Activated T-cell treated with anti-CD3 and anti-CD28 coated beads, Interleukin-2, amount 50 U/mL, for 24 hours (primary cell): ENCODE measurements around the gene SORL1-AS1.
"Not testable (repeated sequence)": the region's sequence is repeated elsewhere in the genome, so short reads cannot be mapped to it uniquely, and the experiment has no call there.

Experiments used
- DNase-seq: peaks from one replicate; pipeline ENCODE4 v3.0.0-alpha.2; 2020
- H3K27ac Mint-ChIP-seq: 2 replicates; pipeline ENCODE4 v1.8.0; 2020; ENCODE audit warnings: mild to moderate bottlenecking, mixed read lengths
- H3K27me3 Mint-ChIP-seq: 2 replicates; pipeline ENCODE4 v1.8.0; 2020; ENCODE audit warnings: mixed read lengths
- H3K36me3 Mint-ChIP-seq: 2 replicates; pipeline ENCODE4 v1.8.0; 2020; ENCODE audit warnings: low read depth, mixed read lengths
- H3K4me1 Mint-ChIP-seq: 2 replicates; pipeline ENCODE4 v1.8.0; 2020; ENCODE audit warnings: low read depth, mixed read lengths
- H3K4me3 Mint-ChIP-seq: 2 replicates; pipeline ENCODE4 v1.8.0; 2020; ENCODE audit warnings: mild to moderate bottlenecking, moderate library complexity, mixed read lengths
- H3K9me3 Mint-ChIP-seq: 2 replicates; pipeline ENCODE4 v1.8.0; 2020; ENCODE audit warnings: mixed read lengths

Gene SORL1-AS1

DNA sequence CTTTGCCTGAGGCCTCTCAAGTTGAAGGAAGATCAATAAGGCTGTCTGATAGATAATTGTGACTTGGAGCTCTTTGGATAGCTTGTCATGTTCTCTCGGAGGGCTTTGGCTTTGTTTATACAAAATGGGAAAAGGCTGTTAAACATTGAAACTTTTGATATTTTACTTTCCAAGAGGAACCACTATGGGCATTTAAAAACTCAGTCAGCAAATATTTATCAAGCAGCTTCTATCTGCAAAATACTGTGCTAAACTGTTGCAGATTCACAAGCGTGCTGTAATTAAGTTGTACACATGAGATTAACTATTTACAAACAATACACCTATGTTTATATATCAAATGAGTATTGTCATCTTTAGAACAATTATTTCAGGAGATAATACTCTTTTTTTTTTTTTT lies 35.2 kb downstream of the SORL1-AS1 start:
- DNase-seq, result no peak
- Mint-ChIP-seq H3K9me3 (no peaks in the 10 kb centered on the region), H3K27me3 (no peaks in the 10 kb centered on the region), H3K27ac (peak overlapping the region; percentile 76), H3K4me3 (peak overlapping the region; percentile 1), H3K36me3 (no peaks in the 10 kb centered on the region), H3K4me1 (peaks cover 71% of the 10 kb centered on the region)

DNA sequence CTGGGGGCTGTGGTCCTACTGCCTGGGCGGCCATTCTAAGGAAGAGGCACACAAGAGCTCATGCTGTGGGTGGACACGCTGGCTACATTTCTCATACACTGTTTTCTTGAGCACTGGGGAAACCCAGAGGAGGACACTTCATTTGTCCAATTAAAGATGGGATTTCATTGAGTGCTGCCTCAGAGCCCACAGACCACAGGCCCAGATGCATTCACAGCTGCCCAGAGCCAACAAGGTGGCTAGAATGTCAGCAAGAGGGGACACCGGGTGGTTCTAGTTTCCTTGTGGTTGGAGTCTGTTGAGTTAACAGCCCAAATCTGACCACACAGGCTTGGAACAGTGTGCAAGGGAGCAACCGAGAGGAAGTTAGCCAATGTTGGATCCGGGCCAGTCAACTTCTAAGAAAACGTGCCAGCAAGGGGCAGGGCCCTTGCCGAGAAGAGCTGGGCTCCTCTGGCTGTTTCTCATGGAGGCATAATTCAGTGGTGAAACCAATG lies 35.7 kb downstream of the SORL1-AS1 start:
- peak; percentile 48 for DNase-seq
- Mint-ChIP-seq H3K9me3 (no peaks in the 10 kb centered on the region), H3K4me1 (peaks cover 72% of the 10 kb centered on the region), H3K4me3 (peak overlapping the region; percentile 1), H3K27ac (peak overlapping the region; percentile 76), H3K36me3 (no peaks in the 10 kb centered on the region), H3K27me3 (no peaks in the 10 kb centered on the region)

DNA sequence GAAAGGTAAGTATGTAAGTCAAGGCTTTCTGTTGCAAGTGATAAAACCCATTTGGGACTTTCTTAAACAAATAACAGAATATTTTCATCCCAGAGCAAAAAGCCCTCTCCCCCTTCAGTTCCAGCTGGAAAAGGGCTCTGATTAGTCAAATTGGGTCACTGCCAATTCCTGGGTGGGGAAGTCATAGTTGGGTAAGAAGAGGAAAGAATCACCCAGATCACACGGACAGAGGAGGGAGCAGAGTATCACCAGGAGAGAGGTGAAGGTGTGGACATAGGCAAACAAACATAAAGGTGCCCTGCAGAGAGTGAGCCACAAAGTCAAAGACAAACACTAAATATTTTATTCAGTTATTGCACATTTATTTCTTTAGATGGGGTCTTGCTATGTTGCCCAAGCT lies 36.9 kb downstream of the SORL1-AS1 start:
- H3K9me3 Mint-ChIP-seq, result no peaks in the 10 kb centered on the region
- peaks cover 70% of the 10 kb centered on the region for H3K4me1 Mint-ChIP-seq
- no peak overlapping the region for H3K4me3 Mint-ChIP-seq
- H3K36me3 Mint-ChIP-seq, result no peaks in the 10 kb centered on the region
- H3K27me3 Mint-ChIP-seq, result no peaks in the 10 kb centered on the region
- no peak for DNase-seq
- H3K27ac Mint-ChIP-seq, result no peak overlapping the region

DNA sequence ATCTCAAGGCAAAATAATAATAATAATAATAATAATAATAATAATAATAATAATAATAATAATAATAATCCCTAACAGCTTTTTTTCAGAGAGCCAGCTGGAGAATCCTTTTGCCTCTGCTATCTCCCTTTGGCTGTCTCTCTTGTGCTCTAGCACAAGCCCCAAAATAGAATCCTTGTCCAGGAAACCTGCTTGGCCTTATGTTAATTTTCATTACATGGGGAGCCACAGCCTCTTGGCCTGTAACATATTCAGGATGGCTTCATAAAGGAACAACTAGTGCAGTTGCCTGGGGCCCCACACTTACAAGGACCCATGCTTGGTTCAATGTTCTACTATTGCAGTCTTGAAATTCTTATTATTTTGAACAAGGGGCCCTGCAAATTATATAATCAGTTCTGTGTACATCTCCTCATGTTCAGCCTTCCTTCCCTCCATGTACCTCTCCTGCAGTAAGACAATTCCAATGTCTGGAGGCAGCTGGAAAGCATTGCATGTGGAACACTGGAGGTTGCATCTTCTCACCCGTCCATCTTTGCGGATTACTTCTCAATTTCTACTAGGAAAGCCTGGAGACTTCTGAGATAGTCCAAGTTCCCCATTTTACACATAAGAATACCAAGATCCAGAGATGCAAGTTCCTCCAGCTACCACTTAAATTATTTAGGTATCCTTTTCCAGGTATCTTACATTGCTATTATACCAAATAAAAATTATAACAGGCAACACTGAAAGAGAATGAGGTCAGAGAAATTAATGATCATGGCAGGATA lies 38.4 kb downstream of the SORL1-AS1 start:
- peaks cover 69% of the 10 kb centered on the region for H3K4me1 Mint-ChIP-seq
- no peaks in the 10 kb centered on the region for H3K9me3 Mint-ChIP-seq

DNA sequence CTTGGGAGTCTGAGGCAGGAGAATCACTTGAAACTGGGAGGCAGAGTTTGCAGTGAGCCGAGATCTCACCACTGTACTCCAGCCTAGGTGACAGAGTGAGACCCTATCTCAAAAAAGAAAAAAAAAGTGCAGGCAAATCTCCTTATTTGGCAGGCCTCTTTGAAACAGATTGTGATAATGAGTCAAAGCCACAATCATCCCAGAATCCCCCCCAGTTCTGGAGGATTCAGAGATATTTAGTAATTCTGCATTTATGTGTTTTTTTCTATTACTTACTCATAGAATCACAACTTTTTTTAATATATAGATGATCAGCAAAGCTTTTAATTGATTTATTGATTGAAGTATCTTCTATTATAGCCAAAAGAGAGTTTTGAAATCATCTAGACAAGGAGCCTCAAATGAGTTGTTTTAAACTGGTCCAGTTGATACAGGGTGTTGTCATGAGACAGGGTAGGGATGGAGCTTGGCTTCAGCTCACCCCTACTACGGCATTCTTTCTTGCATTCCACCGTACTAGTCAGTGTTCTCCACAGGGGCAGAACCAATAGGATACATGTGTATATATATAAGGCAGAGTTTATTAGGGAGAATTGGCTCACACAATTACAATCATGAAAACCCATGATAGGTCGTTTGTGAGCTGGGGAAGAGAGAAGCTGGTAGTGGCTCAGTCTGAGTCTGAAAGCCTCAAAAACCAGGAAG lies 39.9 kb downstream of the SORL1-AS1 start:
- Mint-ChIP-seq H3K4me3 (no peak overlapping the region), H3K4me1 (peaks cover 58% of the 10 kb centered on the region), H3K9me3 (no peaks in the 10 kb centered on the region), H3K27me3 (no peaks in the 10 kb centered on the region), H3K27ac (peak overlapping the region; percentile 4), H3K36me3 (no peaks in the 10 kb centered on the region)
- no peak for DNase-seq

More for the DNA sequence above, 38.4 kb downstream of the SORL1-AS1 start:
- no peak overlapping the region for H3K27ac Mint-ChIP-seq
- H3K4me3 Mint-ChIP-seq, result no peak overlapping the region
- no peak for DNase-seq
- H3K27me3 Mint-ChIP-seq, result no peaks in the 10 kb centered on the region
- no peaks in the 10 kb centered on the region for H3K36me3 Mint-ChIP-seq

DNA sequence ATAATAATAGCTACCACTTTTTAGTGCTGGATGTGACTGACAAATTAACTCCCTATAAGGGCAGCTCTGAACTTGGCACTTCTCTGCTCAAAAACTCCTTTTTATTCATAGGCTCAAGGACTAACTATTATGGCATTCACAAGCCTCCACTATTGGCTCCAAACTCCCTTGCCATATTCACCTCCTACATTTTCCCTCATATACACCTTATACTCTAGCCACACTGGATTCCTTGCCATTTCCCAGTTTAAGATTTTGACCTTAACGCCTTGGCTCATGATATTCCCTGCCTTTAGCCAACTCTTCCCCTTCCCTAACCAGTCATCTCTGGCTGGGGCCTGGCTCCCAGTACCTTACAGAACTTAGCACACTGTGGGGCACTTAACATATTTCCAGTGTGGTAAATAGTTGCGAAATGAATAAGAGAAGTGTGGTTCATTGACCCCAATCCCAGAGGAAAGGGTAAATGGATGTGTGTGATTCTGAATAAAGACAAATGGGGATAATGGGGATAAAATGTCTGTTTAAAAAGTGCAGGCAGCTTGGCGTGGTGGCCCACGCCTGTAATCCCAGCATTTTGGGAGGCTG lies 40.7 kb downstream of the SORL1-AS1 start:
- no peaks in the 10 kb centered on the region for H3K27me3 Mint-ChIP-seq
- H3K27ac Mint-ChIP-seq, result peak overlapping the region; percentile 4
- H3K9me3 Mint-ChIP-seq, result no peaks in the 10 kb centered on the region
- H3K4me1 Mint-ChIP-seq, result peaks cover 56% of the 10 kb centered on the region
- H3K4me3 Mint-ChIP-seq, result no peak overlapping the region
- H3K36me3 Mint-ChIP-seq, result no peaks in the 10 kb centered on the region
- DNase-seq, result no peak

DNA sequence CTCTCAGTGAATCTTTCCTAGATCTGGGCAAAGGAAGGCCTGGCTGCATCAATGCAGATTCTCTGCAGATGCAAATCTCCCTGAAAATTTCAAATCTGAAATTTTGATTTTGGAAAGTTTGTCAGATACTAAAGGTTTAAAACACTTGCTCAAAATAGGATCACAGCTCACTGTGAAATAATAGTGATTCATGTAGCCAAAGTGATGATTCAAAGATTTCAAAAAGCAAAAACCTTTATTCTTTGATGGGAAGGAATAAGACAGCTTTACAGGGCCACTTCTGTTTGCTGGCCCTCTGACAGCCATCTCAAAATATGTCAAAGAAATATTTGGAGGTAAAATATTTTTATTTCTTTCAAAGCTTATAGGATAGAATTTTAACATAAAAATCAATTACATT lies 41.4 kb downstream of the SORL1-AS1 start:
- Mint-ChIP-seq H3K27ac (peak overlapping the region; percentile 84), H3K4me1 (peaks cover 50% of the 10 kb centered on the region)
- not testable (repeated sequence) for DNase-seq, H3K27me3 Mint-ChIP-seq, H3K4me3 Mint-ChIP-seq, H3K9me3 Mint-ChIP-seq, H3K36me3 Mint-ChIP-seq

DNA sequence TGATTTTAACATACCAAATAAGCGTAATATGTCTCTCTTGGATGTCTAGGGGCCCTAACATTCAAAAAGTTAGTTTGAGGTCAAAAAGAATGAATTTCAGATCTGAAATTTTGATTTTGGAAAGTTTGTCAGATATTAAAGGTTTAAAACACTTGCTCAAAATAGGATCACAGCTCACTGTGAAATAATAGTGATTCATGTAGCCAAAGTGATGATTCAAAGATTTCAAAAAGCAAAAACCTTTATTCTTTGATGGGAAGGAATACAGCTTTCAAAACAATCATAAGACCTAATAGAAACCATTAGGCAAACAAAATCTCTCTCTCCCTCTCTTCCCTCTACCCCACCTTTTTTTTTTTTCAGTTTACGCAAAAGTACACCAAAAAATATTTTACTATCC lies 42.7 kb downstream of the SORL1-AS1 start:
- H3K36me3 Mint-ChIP-seq, H3K9me3 Mint-ChIP-seq, DNase-seq, H3K4me3 Mint-ChIP-seq, H3K27me3 Mint-ChIP-seq: not testable (repeated sequence)
- Mint-ChIP-seq H3K27ac (peak overlapping the region; percentile 84), H3K4me1 (peaks cover 42% of the 10 kb centered on the region)

DNA sequence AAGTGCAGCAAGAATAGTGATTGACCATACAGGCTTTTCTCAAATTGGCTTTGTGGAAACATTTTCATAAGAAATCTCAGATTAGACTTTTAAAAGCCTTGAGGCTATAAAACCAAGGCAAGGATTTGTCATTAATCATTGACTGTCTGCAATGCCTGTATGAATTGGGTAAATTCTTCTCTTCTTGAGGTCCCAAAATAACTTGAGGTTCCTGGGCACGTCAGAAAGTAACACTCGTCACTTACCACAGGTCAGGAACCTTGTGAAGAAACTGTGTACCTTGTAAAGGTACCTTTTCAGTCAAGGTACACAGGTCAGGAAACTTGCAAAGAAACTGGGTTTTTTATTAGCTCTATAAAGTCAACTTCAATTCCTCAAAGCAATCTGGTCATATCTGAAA lies 43.9 kb downstream of the SORL1-AS1 start:
- Mint-ChIP-seq H3K36me3 (no peaks in the 10 kb centered on the region), H3K4me1 (peaks cover 44% of the 10 kb centered on the region), H3K27me3 (no peaks in the 10 kb centered on the region), H3K27ac (no peak overlapping the region), H3K9me3 (no peaks in the 10 kb centered on the region), H3K4me3 (no peak overlapping the region)
- DNase-seq, result no peak

DNA sequence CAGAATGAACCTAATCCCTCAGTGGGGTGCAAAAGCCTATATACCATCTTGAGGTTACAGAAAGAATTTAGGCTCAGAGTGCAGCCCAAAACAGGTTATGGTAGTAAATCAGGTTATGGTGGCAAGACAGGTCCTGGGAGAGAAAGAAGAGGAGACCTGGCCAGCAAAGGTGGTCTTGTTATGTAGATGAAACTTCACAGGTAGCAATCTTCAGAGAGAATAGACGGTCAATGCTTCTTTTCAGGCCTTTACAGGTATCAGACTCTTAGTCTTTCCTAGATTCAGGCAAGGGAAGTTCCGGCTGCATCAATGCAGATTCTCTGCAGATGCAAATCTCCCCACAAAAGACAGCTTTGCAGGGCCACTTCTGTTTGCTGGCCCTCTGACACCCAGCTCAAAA lies 46.5 kb downstream of the SORL1-AS1 start:
- peaks cover 26% of the 10 kb centered on the region for H3K4me1 Mint-ChIP-seq
- no peak for DNase-seq
- H3K27me3 Mint-ChIP-seq, result no peaks in the 10 kb centered on the region
- H3K36me3 Mint-ChIP-seq, result no peaks in the 10 kb centered on the region
- H3K4me3 Mint-ChIP-seq, result no peak overlapping the region
- H3K27ac Mint-ChIP-seq, result no peak overlapping the region
- H3K9me3 Mint-ChIP-seq, result peaks cover 5% of the 10 kb centered on the region

DNA sequence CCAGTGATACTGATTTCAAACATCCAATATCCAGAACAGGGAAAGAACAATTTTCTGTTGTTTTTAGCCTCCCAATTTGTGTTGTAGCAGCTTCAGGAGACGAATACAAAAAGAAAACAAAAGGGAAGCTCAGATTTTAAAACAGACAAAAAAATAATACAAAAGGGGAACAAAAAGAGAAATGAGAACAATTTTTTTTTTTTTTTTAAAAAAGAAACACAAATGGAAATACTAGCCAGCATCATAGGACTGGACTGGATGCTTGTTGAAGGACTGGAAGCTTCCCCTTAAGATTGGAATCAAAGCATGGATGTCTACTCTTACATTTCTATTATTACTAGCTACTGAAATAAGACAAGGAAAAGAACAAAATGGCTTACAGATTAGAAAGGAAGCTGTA lies 47.1 kb downstream of the SORL1-AS1 start:
- Mint-ChIP-seq H3K27me3 (no peaks in the 10 kb centered on the region), H3K4me1 (peaks cover 19% of the 10 kb centered on the region), H3K36me3 (no peaks in the 10 kb centered on the region), H3K27ac (no peak overlapping the region), H3K4me3 (no peak overlapping the region), H3K9me3 (peaks cover 5% of the 10 kb centered on the region)
- no peak for DNase-seq

DNA sequence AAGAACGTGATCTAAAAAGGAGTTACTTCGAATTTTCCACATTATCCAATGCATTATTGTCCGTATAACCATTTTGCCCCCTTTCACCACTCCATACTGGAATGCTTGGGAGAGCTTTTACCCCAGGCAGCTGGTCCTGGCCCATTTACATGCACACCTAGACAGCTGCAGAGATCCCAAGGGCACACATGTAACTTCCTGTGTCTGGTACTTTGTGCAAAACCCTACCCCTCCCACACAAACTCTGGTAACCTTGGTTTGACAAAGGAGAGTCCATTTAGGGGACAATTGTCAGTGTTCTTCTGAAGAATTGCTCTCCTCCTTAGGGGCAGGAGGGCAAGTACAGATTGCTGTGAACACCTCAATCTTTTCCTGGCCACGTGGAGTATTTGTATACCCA lies 58.0 kb downstream of the SORL1-AS1 start:
- no peak overlapping the region for H3K27ac Mint-ChIP-seq
- no peaks in the 10 kb centered on the region for H3K36me3 Mint-ChIP-seq
- no peak for DNase-seq
- no peak overlapping the region for H3K4me3 Mint-ChIP-seq
- H3K4me1 Mint-ChIP-seq, result peaks cover 27% of the 10 kb centered on the region
- H3K27me3 Mint-ChIP-seq, result no peaks in the 10 kb centered on the region
- no peaks in the 10 kb centered on the region for H3K9me3 Mint-ChIP-seq

DNA sequence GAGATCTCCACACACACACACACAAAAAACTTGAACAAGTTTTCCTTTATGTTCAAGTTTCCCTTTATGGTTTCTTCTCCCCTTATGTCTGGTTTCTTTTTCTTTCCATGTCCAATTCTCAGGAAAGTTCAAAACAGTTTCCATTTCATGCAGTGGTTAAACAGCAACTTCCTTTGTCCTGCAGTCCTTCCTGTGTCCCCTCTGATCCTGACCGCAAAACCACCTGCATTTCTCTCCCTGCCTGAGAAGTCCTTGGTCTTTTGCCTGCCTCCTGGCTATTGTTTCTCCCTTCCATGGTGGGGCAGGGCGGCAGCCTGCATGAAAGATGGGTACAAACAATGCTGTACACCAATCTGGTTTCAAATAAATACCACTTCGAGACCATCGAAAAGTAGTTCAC lies 58.9 kb downstream of the SORL1-AS1 start:
- DNase-seq, result no peak
- no peaks in the 10 kb centered on the region for H3K9me3 Mint-ChIP-seq
- no peak overlapping the region for H3K4me3 Mint-ChIP-seq
- no peaks in the 10 kb centered on the region for H3K36me3 Mint-ChIP-seq
- no peak overlapping the region for H3K27ac Mint-ChIP-seq
- no peaks in the 10 kb centered on the region for H3K27me3 Mint-ChIP-seq
- peaks cover 27% of the 10 kb centered on the region for H3K4me1 Mint-ChIP-seq

DNA sequence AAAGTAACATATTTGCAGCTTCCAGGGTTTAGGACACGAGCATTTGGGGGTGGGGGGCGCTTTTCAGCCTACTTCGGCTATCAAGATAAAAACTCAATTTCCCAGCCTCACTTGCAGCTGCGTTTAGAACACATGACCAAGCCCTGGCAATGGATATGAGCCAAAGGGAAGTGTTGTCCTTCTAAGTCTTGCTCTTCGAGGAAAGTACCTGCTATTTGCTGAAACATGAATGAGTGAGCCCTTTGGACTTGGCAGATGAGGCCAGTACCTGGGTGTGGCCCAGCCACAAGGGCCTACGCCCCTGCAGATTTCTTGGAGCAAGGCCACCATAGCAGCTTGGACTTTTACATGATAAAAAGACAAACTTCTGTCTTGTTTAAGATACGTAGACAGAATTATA lies 60.9 kb downstream of the SORL1-AS1 start:
- Mint-ChIP-seq H3K4me1 (peaks cover 27% of the 10 kb centered on the region), H3K27ac (no peak overlapping the region)

DNA sequence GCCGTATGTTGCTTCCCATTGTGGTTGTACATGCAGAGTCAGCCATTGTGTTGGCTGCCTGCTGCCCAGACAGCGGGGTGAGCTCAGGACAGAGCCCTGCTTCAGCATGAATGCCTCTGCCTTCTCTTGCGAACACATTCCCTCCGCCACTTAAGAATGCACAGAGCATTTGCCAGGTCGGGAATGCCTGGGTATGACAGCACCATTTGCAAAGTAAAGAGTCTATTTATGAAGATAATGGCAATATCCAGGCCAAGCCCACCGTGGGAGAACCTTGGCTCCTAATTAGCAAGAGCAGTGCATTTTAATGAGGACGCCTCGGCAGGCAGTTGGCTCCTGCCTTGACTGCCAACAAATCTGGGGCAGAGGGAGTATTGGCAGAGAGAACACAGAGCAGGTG lies 63.1 kb downstream of the SORL1-AS1 start:
- no peak for DNase-seq
- Mint-ChIP-seq H3K36me3 (no peaks in the 10 kb centered on the region), H3K27ac (no peak overlapping the region), H3K4me3 (no peak overlapping the region), H3K27me3 (no peaks in the 10 kb centered on the region), H3K4me1 (peaks cover 16% of the 10 kb centered on the region), H3K9me3 (no peaks in the 10 kb centered on the region)

More for the DNA sequence above, 60.9 kb downstream of the SORL1-AS1 start:
- Mint-ChIP-seq H3K9me3 (no peaks in the 10 kb centered on the region), H3K36me3 (no peaks in the 10 kb centered on the region), H3K27me3 (no peaks in the 10 kb centered on the region), H3K4me3 (no peak overlapping the region)
- no peak for DNase-seq
